ENCODE measurements around the gene UGT1A7.

DNA sequence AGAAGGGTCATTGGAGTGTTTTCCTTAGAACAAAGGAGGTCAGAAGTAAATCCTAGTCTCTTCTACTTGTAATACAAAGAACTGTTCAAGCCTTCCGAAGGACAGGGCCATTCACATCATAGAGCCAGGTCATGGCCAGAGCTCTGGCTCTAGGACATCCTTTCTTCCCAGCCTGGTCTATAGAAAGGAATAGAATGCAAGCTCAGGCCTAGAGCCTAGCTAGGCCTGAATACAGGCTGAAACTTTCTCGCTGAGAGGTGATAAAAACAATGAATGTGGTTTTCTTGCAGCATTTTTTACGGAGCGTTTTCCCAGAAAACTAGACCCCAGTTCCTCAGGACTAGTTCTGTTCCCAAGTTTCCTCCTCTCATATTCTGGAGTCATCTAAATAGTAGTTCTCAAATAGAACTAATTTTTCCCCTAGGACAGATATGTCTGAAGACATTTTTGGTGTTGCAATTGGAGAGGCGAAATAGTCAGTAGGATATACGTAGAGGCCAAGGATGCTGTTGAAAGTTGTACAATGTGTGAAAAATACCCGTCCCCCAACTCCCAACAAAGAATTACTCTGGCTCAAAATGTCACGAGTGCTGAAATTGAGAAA lies 17.8 kb downstream of the UGT1A7 start:
- TF ChIP-seq, protein P1, sequence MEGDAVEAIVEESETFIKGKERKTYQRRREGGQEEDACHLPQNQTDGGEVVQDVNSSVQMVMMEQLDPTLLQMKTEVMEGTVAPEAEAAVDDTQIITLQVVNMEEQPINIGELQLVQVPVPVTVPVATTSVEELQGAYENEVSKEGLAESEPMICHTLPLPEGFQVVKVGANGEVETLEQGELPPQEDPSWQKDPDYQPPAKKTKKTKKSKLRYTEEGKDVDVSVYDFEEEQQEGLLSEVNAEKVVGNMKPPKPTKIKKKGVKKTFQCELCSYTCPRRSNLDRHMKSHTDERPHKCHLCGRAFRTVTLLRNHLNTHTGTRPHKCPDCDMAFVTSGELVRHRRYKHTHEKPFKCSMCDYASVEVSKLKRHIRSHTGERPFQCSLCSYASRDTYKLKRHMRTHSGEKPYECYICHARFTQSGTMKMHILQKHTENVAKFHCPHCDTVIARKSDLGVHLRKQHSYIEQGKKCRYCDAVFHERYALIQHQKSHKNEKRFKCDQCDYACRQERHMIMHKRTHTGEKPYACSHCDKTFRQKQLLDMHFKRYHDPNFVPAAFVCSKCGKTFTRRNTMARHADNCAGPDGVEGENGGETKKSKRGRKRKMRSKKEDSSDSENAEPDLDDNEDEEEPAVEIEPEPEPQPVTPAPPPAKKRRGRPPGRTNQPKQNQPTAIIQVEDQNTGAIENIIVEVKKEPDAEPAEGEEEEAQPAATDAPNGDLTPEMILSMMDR (IDR thresholded peaks at IDR 0.05 in 4 of 5, conservative IDR thresholded peaks at IDR 0.05 in 1 of 5): no peak
- TF ChIP-seq POLR2A (IDR thresholded peaks at IDR 0.05): no peak
